GM19328 (cell line): Measurements from ENCODE around the gene KCNMB2.
A peak's percentile ranks its signal among the peaks of the same experiment; 100 is the strongest.

Source experiments
- ATAC-seq: cut with Tn5 transposase; IDR thresholded peaks from one replicate; pipeline ENCODE4 v1.9.1; 2021; ENCODE audit warnings: mild to moderate bottlenecking, moderate library complexity; ENCODE audit not compliant: unreplicated experiment

Gene KCNMB2

DNA sequence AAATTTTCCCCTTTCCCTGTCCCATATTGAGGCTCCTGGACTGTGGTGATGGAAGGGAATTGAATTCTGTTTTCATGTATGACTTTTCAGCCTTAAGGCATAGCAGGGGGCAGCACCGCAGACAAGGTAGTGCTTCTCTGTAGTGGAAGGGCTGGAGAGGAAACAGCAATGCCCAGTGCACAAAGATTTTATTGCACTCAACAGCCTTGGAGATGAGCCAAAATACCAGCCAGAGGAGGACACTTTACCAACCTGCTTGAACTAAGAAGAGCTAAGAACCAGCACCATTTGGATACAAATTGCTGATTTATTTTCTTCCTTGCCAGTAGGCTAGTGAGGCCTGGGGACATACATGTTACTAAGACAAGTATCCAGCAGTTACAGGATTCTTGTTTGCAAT lies 98.7 kb downstream of the KCNMB2 start:
- no peak for ATAC-seq

DNA sequence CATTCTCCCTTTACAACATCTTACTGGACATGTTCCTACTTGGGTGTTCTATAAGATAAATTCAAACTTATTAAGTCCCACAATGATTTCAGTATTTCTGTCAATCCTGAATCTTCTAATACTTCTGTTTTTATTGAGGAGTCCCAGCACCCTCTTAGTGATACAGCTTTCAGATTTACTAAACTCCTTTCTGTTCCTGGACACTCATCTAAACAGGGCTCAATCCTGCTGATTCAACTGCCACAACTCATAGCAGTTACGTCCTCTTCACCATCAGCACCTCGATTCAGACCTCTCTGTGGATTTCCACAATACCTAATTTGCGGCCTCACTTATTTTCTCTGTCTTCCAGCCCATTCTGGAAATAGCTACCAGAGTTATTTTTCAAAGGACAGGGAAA lies 101.6 kb downstream of the KCNMB2 start:
- no peak for ATAC-seq

DNA sequence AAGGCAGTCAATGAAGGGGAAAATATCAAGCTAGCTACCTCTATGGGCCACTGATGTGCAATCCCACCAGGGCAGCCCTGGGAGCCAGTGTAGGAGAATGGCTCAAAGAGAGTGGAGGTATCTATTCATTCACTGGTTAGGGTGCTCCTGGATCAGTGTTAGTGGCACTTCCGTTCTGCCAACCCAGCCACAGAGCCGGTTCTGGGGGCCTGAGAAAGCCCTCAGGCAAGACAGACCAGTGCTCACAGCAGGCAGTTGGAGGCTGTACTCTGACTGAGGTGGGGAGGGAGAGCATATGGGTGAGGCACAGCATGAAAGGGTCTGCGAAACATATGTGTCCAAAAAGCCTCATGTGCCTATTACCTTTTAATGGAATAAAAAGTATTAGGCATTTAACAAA lies 109.3 kb downstream of the KCNMB2 start:
- ATAC-seq: no peak

DNA sequence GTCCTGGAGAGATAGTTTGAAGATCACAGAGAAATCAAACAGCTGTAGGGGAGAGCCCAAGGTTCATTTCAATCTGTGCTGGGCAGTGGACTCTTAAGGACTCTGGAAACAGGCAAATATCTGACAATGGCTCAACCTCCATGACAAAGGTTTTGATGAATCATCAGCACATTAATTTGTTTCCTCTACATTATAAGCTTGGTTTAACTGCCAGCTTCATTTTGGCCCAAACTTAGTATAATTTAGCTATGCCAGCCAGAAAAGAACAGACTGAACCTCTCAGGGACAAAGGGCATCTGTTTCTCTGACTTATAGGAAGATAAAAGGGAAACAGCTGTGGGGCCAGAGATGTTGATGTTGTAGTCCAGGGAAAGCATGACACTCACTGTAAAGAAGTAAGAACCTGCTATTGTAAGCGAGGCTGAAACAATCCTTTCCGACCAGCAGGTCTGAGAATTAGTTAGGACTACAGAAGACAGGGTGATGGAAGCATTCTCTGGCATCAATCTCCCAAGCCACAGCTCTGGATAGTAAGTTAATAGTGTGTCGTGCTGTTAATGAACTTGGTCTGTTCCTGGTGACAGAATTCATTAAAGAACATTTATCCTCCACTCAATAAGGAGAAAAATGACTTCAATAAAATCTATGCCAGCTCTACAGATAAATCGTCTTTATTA lies 110.1 kb downstream of the KCNMB2 start:
- ATAC-seq: no peak

DNA sequence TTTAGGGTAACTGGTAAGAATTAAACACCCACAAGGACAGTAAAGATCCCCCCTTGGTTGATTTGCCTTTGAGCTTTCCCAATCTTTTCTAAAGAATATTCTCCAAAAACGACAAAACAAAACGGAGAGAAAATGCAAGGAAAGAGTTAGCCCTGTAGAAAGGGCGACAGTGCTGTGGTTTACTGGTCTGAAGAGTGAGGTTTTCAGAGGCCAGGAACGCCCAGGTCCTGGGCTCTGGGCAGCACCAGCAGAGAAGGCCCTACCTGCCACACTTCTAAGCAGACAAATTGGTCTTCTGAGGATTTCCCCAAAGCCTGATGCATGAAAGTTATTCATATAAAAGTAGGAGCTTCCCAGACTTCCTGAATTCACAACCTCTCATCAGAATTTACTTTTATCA lies 119.3 kb downstream of the KCNMB2 start:
- no peak for ATAC-seq

DNA sequence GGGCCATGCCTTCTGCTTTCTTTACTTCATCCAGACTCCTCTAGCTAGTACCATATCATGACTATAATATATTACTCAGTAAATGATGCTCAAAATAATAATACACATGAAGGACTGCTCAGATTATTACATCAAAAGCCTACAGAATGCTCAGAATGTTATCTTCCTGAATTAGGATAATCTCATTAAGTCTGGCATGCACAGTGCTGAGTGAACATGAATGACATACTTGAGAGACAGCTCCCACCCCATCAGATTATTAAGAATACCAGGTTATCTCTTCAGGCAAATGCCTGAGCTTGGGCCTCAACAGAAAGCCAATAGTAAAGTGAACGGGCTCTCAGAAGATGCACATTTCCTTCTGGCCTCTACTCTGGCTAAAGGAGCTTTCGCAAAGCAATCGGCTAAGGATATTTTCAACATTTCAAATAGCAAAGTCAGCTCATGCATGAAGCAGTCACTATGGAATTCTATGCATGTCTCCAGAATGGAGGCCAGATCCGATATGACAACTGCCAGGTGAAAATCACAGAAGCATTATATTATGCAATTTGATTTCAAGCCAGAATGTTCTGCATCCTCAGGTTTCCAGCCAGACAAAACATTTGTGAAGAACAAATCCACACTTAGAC lies 122.6 kb downstream of the KCNMB2 start:
- no peak for ATAC-seq

DNA sequence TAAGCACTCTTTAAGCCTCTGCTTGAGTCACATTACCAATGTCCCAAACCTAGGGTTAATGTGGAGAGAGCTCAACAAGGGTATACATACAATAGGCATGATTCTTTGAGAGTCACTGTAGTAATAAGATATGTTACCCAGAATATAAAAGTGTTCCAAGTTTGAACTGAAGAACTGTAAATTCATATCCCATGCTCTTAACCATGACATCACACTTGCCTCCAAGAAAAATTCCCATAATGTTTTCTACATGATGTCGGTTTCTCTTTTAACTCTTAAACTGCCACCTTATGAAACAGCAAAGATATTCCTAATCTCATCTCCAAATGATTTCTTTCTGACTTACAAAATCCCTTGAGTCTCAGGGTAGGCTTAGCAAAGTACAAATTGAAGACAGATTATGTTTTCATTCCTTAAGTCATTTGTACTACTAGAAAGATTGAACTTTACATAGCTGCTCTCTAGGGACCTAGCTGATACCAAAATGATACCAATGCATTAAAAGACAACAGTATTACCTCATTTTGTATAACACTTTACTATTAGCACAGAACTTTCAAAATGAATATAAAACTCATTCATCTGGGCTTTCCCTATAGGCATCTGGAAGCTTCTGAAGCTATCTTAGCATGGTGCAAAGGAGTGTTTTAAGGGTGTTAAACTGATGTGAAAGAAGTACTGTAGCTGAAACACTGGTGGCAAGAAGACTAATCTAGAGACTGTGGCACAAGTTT lies 127.1 kb downstream of the KCNMB2 start:
- ATAC-seq: no peak

DNA sequence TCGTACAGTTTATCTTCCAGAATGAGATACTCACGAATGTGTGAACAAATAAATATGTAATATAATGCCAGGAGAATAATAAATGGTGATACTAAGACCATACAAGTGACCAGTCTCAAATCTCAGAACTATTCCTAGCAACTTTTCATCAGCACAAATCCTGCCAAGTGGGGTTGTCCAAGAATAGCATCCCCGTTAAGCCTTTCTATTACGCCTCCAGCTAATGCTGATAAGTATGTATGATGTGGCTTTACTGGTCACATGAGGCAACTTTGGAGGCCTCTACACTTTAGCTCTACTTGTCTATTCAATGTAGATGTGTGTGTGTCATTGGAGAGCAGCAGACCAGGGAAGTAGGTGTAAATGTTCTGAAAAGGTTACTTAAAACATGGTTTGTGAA lies 129.5 kb downstream of the KCNMB2 start:
- ATAC-seq: no peak

DNA sequence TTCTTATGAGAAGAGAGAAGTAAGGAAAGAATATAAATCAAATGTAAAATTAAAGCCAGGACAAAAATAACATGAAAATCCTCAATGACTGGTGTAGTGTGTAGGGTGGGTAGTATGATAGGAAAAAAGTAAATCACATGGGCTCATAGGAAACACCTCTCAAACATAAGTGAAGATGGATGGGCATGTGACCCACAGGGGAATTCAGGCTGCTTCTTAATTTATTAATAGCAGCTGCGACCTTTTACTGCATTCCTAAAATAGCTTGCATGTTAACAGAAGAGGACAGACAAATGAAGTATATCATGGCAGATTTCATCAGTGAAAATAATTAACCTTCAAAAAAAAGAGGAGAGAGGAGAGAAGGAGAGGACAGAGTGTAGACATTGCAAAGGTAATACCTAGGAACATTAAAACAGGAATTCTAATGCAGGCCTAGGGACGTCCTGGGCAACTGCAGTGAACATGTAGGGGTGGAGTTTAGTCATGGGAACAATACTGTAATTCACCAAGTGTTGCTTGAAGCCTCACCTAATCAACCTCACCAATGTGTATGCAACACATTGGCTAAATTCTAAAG lies 132.9 kb downstream of the KCNMB2 start:
- no peak for ATAC-seq

DNA sequence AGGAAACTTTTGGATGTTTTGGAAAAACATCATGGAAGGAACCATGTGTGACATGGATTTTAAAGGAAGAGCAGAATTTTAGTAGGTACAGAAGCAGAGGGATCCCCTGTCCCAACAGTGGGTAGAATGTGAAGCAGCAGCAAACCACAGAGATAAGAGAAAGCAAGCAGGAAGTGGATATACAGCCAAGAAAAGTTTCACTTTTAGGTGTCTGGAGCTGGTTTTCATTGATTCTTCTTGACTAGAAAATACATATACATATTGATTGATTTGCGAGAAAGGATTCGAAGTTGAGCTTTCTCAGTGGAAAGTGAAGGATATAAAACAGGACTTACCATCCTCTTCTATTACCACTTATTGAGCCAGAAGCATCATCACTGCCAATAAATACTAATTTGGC lies 133.5 kb downstream of the KCNMB2 start:
- ATAC-seq: no peak

DNA sequence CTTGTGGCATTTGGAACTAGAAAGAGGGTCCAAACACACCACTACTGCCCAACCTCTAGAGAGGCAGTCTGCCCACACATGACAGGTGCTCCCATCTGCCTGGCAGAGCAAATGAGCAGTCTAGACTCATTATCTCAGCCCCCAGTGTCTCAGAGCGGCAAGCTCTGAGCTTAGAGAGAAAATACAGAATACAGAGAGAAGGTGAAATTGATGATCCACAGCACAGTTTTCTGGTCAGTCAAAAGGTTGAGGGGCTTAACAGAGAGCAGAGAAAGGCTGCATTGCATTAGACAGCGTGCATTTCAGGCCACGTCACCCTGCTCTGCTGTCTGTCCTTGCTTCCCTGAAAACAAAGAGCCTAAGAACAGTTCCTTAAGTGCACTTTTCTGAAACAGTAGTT lies 135.1 kb downstream of the KCNMB2 start:
- no peak for ATAC-seq

DNA sequence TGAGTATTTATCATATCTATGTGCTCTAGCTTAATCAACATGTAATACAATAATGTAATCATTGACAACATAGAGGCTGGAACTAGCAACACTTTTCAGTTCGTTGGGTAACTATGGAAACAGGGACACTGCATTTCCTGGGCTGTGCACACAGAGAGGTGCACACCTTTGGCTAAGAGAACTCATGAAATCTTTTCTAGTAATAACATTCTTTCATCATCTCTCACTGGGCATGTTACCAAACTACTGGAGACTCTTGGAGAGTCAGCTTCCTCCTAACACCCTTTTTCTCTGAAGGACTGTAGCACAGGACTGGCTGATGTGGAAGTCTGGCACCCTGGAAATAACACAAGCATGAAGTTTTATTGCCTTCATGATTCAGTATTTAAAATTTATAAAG lies 135.6 kb downstream of the KCNMB2 start:
- peak; percentile 52 for ATAC-seq

DNA sequence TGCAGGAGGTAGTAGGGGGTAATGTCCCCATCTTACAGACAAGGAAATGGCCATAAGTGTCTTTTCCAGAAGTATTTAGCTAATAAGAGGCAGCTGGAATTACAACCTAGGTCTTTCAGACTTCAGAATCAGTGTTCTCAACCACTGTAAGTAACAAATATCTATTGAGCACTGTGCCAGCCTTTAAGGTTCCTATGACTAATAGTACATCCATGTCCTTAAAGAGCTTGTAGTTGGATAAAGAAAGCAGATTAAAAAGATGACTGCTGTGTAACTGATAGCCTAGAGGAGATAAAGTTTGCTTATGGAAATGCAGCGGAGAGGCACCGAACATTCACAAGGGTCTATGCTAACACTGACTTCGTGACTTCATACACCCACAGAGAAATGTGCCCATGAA lies 136.0 kb downstream of the KCNMB2 start:
- ATAC-seq: no peak

DNA sequence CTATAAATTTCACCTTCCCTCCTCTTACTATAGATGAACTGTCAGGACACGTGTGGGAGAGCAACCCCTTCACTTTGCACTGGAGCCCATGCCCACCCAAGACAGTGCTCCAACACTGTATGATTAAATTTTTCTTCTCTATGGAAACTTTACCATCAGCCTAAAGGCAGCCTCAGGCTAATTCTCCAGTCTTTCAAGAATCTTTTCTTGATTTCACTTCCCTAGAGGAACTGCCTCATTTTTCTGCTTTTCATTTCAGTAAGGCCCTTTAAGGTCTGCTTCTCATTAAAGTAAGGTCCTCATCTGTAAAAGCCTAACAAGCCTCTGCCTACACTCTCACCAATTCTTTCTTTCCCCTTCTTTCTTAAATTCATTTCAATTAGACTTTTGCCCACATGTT lies 137.3 kb downstream of the KCNMB2 start:
- no peak for ATAC-seq

DNA sequence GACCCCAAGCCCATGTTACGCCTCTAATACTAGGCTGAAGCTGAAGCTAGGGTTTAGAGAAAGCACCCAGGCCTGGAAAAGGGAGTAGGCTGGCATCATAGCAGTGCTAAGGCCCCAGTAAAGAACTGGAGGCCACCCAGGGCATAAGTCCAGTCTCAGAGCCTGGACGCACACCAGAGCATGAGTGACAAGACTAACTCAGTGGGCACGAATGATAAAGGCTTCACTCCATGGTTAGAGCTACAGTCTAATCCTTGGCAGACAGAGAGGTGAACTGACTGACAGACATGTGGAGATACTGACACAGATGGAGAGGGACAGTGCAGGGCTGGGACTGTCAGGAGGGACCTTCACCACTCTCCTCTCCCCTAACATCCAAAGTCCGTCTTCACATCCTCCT lies 139.8 kb downstream of the KCNMB2 start:
- ATAC-seq: no peak

DNA sequence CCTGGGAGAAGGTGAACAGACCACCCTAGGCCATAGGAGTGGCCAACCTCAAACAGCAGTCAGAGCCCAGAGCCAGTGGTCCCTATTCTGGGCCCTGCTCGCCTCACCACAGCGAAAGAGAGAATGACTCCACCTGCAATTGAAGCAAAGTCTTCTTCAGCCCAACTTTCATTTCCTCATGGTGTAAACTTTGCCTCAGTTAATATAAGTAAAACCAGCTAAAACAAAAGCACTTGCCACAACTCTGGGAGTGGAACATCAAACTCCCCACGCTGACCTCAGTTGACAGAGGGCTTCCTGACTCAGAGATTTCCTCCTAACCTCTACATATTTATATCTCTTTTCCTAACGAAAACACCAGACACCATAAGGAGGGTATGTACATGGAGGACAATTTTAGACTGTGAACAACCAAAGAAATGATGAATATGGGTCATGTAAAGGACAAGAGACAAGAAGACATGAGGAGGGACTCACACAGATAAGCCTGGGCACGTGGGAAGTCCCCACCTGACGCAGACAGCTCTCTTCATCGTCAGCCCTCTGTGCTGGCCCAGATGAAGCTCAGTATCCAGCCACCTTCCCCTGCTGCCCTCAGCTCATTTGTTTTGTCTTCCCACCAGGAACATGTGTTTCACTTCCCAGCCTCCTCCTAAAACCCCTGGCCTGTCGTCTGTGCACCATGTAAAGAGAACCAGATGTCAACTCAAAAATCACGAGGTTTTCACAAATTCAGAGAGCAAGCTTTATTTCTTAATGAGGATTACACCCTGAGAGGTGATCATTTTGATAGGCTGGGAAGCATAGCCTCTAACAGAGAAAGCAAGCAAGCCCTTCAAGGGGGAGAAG lies 140.9 kb downstream of the KCNMB2 start:
- ATAC-seq: peak; percentile 77

DNA sequence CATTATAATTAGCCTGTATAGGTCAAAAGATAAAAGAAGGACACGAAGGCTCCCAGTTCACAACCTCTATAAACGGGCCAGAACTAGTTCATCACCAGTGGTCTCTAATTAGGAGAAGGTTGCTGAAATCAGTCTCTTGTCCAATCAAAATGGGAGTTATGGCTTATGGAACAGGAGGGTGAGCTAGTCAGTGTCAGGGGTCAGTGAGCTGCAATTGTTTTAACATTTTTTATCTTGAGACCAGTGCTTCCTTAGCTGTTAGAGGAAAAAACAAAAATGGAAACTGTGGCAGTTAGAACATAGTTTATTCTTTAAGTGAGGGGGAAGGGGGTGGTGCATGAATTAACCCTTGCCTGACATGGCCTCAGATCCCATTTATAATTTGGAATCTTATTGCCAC lies 141.7 kb downstream of the KCNMB2 start:
- ATAC-seq: no peak

DNA sequence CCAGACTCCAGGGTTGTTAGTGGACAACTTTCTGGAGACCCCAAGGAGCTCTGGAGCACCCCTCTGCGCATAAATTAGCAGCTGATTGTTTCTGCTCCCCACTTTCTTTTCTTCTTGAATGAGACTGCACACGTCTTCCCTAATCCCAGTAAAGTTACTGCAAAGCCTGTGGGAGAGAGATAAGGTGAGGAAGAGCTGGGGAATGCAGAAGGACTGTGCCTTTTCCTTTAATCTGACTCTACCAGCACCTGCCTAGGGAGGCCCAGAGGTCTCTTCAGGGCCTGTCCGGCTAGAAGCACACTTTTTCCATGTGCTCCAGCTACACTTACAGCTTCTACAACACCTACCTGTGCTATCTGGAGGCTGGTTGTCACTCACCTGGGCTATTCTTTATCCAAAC lies 143.8 kb downstream of the KCNMB2 start:
- no peak for ATAC-seq

DNA sequence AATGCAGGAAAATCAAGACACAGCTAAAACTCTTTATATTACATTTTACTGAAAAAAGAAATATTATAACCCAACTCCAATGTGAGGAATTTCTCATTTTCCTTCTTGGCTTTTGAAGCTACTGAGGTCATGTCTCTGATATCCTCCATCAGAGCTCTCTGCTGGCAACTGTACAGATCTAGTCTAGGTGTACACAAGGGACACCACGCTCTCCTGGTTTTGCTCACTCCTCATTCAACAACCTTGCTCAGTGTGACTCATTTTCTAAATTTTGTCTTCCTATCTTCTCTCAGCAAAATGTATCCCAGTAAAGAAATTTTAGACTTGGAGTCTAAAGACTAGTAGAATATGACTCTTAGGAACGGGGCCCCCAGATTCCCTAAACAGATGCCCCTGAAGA lies 144.3 kb downstream of the KCNMB2 start:
- no peak for ATAC-seq

DNA sequence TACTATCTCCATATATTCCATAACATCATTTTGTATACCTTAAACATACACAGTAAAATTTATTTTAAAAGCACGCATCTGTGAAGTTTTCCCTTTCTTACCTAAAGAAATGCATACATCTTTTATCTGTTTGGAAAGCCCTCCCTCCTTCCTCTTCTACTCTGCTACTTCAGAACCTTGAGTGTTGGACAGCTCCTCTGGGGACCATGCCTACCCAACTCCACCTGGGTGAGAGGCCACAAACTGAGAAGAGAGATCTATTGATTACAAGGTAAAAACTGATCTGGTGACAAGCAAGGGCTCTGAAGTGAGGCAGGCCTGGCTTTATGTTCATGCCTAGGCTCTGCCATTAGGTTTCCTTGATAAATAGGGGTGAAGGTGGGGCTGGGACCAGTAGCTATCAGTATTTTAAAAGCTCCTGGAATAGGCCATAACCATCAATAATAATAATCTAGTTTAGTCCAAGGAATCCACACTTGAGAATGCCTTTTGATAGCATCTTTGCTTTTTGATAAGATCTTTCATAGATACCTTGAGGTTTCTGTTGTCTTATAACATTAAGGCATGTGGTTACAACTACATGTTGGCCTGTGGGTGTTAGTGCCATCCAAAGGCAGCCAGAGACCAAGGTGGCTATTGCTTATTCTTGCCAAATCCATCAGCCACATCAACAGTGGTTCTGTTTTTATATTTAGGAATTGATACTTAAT lies 148.8 kb downstream of the KCNMB2 start:
- ATAC-seq: no peak

DNA sequence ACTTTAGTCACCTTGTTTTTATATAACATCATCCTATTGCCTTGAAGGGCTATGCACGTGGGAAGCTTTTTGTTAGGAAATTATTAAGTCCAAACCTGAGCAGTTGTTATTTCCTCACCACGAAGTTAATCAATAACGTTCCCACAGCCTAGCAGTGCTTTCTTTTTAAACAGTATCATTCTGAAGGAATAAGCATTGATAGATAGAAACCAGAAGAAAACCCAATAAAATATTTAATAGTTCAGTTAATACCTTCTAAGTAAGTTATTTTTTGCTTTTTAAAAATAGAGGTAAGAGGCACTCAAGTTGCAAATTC lies 149.3 kb downstream of the KCNMB2 start:
- no peak for ATAC-seq
